CD14-positive monocyte (primary cell): ENCODE results near the gene S100A6. TPM values are rescaled to one million over a fixed set of nuclear protein-coding genes. Genes with fewer than 3 reads are reported as not detected.
A peak's percentile ranks its signal among the peaks of the same experiment; 100 is the strongest.

Experiments
- DNase-seq, 3 donors: peaks; one replicate each; pipeline ENCODE4 v3.0.0-alpha.2; 2011 to 2022
- H2AFZ ChIP-seq: 2 replicates; pipeline ENCODE4 v1.6.0; 2012; ENCODE audit warnings: mild to moderate bottlenecking, low read depth, low read length, inconsistent platforms; ENCODE audit not compliant: insufficient read depth, poor library complexity, severe bottlenecking
- H3K27ac ChIP-seq, 2 donors: 1 replicate in 1 of 2; 2 replicates in 1 of 2; pipeline ENCODE4 v1.5.1; 2012 to 2013; ENCODE audit warnings: low read length in 2 of 2, control low read depth in 1 of 2, inconsistent platforms in 1 of 2, low read depth in 1 of 2, mild to moderate bottlenecking in 1 of 2
- H3K27me3 ChIP-seq, 2 donors: one replicate each; pipeline versions ENCODE4 v1.6.0 to v1.6.1; 2011 to 2013; ENCODE audit warnings: low read length in 2 of 2; ENCODE audit not compliant: control insufficient read depth in 2 of 2, insufficient read depth in 2 of 2
- H3K36me3 ChIP-seq, 2 donors: replicated peaks in 1 of 2; 1 replicate in 1 of 2; 2 replicates in 1 of 2; pipeline versions ENCODE4 v1.5.1 to v1.6.1; 2012 to 2013; ENCODE audit warnings: low read length in 2 of 2, control low read depth in 1 of 2, inconsistent platforms in 1 of 2, mild to moderate bottlenecking in 1 of 2; ENCODE audit not compliant: insufficient read depth in 2 of 2, control insufficient read depth in 1 of 2
- H3K4me1 ChIP-seq, 2 donors: 1 replicate in 1 of 2; 2 replicates in 1 of 2; pipeline versions ENCODE4 v1.5.1 to v1.6.1; 2012 to 2013; ENCODE audit warnings: low read length in 2 of 2, control low read depth in 1 of 2, inconsistent platforms in 1 of 2, mild to moderate bottlenecking in 1 of 2, moderate library complexity in 1 of 2; ENCODE audit not compliant: insufficient read depth in 2 of 2, control insufficient read depth in 1 of 2
- H3K4me2 ChIP-seq: replicated peaks from 2 replicates; pipeline ENCODE3; 2012; ENCODE audit warnings: low read length, moderate library complexity, mild to moderate bottlenecking; ENCODE audit not compliant: poor library complexity, severe bottlenecking; ENCODE audit errors: extremely low read depth
- H3K4me3 ChIP-seq, 3 experiments: fragments of 200-600 bp in 1 of 3; sonication (generic) in 1 of 3; replicated peaks in 1 of 3; 1 replicate in 2 of 3; 2 replicates in 1 of 3; pipeline ENCODE4 v1.5.1; 2011 to 2013; ENCODE audit warnings: low read length in 3 of 3, mild to moderate bottlenecking in 3 of 3, control low read depth in 2 of 3, low read depth in 2 of 3, inconsistent platforms in 1 of 3, moderate library complexity in 1 of 3
- H3K79me2 ChIP-seq: 2 replicates; pipeline ENCODE4 v1.6.0; 2012; ENCODE audit warnings: mild to moderate bottlenecking, control low read depth, inconsistent platforms, low read length, moderate library complexity; ENCODE audit not compliant: insufficient read depth
- H3K9ac ChIP-seq: 2 replicates; pipeline ENCODE4 v1.6.0; 2017; ENCODE audit warnings: low read length, mild to moderate bottlenecking; ENCODE audit not compliant: insufficient read depth, poor library complexity, severe bottlenecking
- H3K9me3 ChIP-seq, 2 donors: replicated peaks in 1 of 2; 1 replicate in 1 of 2; 2 replicates in 1 of 2; pipeline versions ENCODE4 v1.5.1 to v1.6.1; 2012 to 2013; ENCODE audit warnings: low read length in 2 of 2, control low read depth in 1 of 2; ENCODE audit not compliant: control insufficient read depth in 1 of 2, insufficient read depth in 1 of 2
- H4K20me1 ChIP-seq: 2 replicates; pipeline ENCODE4 v1.6.0; 2012; ENCODE audit warnings: mild to moderate bottlenecking, low read length, control low read depth, moderate library complexity; ENCODE audit not compliant: insufficient read depth
- H3K27ac Mint-ChIP-seq, 7 donors: one replicate each; pipeline ENCODE4 v1.8.0; 2020; ENCODE audit warnings: mild to moderate bottlenecking in 7 of 7, mixed read lengths in 7 of 7, moderate library complexity in 6 of 7, inconsistent platforms in 2 of 7
- H3K27me3 Mint-ChIP-seq, 3 donors: one replicate each; pipeline ENCODE4 v1.8.0; 2021 to 2022; ENCODE audit warnings: low read depth in 3 of 3, mild to moderate bottlenecking in 3 of 3, mixed read lengths in 3 of 3, moderate library complexity in 3 of 3, inconsistent platforms in 1 of 3
- H3K36me3 Mint-ChIP-seq, 2 donors: one replicate each; pipeline ENCODE4 v1.8.0; 2020; ENCODE audit warnings: mixed read lengths in 2 of 2, inconsistent platforms in 1 of 2, mild to moderate bottlenecking in 1 of 2
- H3K4me1 Mint-ChIP-seq: one replicate; pipeline ENCODE4 v1.8.0; 2020; ENCODE audit warnings: mild to moderate bottlenecking, mixed read lengths
- H3K4me3 Mint-ChIP-seq, 2 donors: one replicate each; pipeline ENCODE4 v1.8.0; 2020; ENCODE audit warnings: mild to moderate bottlenecking in 2 of 2, mixed read lengths in 2 of 2, moderate library complexity in 1 of 2
- H3K9me3 Mint-ChIP-seq, 7 donors: one replicate each; pipeline ENCODE4 v1.8.0; 2020 to 2022; ENCODE audit warnings: mixed read lengths in 7 of 7, mild to moderate bottlenecking in 6 of 7, moderate library complexity in 6 of 7, inconsistent platforms in 2 of 7
- WGBS: methylation state at CpG from one replicate; pipeline ENCODE4 v1.1.5; 2013; ENCODE audit warnings: missing lambda C conversion rate; ENCODE audit not compliant: insufficient coverage; 5-methylcytosine and 5-hydroxymethylcytosine counted together
- intact Hi-C, 2 donors: fragments of 100-400 bp; cut with micrococcal nuclease; formaldehyde crosslinking; loops; one replicate each; pipeline versions ENCODE4 v1.15.0 to v1.15.1; 2023
- polyA plus RNA-seq, 3 donors: library from polyadenylated mRNA; depleted of rRNA in 1 of 3; unstranded in 2 of 3; stranded (reverse) in 1 of 3; fragments of 300-500 nt in 2 of 3; fragments of >200 nt in 1 of 3; fragmentation: Illumina TruSeq in 2 of 3; gene quantifications; 1 replicate in 2 of 3; 2 replicates in 1 of 3; pipeline ENCODE4 v1.2.3, GENCODE V29; 2012 to 2021
- TF ChIP-seq, protein P1 (sequence below): fragments of 200-600 bp; IDR thresholded peaks from one replicate; pipeline ENCODE4 v1.8.0; 2022; ENCODE audit warnings: antibody characterized with exemption, mild to moderate bottlenecking

The S100A6 gene
- polyA plus RNA-seq, 3 donors, result 1,242 to 5,004 (median 4,414) TPM

DNA sequence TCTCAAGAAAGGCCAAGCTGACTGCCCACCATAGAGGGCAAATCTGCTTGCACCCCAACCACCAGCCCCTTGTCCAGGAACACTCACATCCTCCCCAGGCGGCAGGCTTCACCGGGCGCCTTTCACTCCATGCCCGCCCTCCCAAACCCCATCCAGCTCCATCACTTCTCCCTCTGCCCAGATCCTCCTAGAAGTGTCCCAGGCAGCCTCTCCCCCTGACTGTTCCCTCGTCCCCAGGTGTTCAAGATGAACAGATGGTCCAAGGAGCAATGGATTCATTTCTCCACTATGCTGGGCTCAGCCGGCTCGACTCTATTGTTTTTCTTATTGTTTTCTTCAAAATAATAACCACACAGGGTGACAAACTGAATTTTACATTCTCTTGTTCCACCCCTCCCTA lies 22.1 kb downstream of the S100A6 start:
- intact Hi-C loops, result loop anchor here (5.0 to 10.0 kb wide), 5 partner anchors 34 to 241 kb away; partner anchors contain the start of genes S100A14 (in 1 of the 2), S100A2 (in 1 of the 2), S100A3 (in 1 of the 2) and S100A4 (in 1 of the 2)
- Histone ChIP-seq H3K4me2 (no peak overlapping the region), H3K9ac (no peak overlapping the region), H3K4me3 (no peak overlapping the region), H3K27me3 (no peaks in the 10 kb centered on the region), H2AFZ (no peak overlapping the region), H3K27ac (peak overlapping the region in 1 of 2 donors; percentile 77), H4K20me1 (no peaks in the 10 kb centered on the region), H3K79me2 (no peaks in the 10 kb centered on the region), H3K4me1 (peaks cover 61 to 68% of the 10 kb centered on the region in 2 donors), H3K9me3 (no peaks in the 10 kb centered on the region), H3K36me3 (no peaks in the 10 kb centered on the region)
- no peaks in the 10 kb centered on the region for H3K36me3 Mint-ChIP-seq
- peaks cover 0 to 6% (median 0%) of the 10 kb centered on the region in 3 donors for H3K27me3 Mint-ChIP-seq
- H3K4me1 Mint-ChIP-seq, result peaks cover 72% of the 10 kb centered on the region
- H3K4me3 Mint-ChIP-seq, result no peak overlapping the region
- TF ChIP-seq, protein P1, sequence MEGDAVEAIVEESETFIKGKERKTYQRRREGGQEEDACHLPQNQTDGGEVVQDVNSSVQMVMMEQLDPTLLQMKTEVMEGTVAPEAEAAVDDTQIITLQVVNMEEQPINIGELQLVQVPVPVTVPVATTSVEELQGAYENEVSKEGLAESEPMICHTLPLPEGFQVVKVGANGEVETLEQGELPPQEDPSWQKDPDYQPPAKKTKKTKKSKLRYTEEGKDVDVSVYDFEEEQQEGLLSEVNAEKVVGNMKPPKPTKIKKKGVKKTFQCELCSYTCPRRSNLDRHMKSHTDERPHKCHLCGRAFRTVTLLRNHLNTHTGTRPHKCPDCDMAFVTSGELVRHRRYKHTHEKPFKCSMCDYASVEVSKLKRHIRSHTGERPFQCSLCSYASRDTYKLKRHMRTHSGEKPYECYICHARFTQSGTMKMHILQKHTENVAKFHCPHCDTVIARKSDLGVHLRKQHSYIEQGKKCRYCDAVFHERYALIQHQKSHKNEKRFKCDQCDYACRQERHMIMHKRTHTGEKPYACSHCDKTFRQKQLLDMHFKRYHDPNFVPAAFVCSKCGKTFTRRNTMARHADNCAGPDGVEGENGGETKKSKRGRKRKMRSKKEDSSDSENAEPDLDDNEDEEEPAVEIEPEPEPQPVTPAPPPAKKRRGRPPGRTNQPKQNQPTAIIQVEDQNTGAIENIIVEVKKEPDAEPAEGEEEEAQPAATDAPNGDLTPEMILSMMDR, result no peak
- no peak for DNase-seq
- H3K27ac Mint-ChIP-seq, result peak overlapping the region in 2 of 7 donors; percentile 63 to 83
- H3K9me3 Mint-ChIP-seq, result no peaks in the 10 kb centered on the region
- WGBS, result 97% methylated on average over 7 of the region's 7 CpGs

DNA sequence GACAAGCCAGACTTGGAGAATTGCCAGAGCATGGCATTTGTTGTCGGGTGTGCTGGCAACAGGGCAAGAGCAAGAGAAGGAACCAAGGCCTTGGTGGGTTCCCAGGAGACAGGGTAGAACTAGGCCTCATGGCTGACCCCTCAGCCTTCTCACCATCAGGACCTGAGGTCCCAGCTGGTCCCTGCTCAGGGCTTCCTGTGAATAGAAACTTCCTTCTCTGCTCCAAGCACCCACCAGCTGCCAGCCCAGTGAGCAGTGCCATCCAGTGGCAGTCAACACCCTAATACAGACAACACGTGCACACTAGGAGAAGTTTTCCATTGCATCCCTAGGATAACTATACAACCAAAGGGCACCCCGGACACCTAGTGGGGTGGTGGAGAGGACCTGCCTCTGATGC lies 22.8 kb downstream of the S100A6 start:
- intact Hi-C loops, result loop anchor here (5.0 to 10.0 kb wide), 5 partner anchors 34 to 242 kb away; partner anchors contain the start of genes S100A14 (in 1 of the 2), S100A2 (in 1 of the 2), S100A3 (in 1 of the 2) and S100A4 (in 1 of the 2)
- no peaks in the 10 kb centered on the region for H3K9me3 ChIP-seq
- Mint-ChIP-seq H3K36me3 (no peaks in the 10 kb centered on the region), H3K4me3 (no peak overlapping the region), H3K27me3 (peaks cover 0 to 6% (median 0%) of the 10 kb centered on the region in 3 donors), H3K9me3 (no peaks in the 10 kb centered on the region), H3K27ac (peak overlapping the region in 3 of 7 donors; percentile 33 to 37 (median 36)), H3K4me1 (peaks cover 65% of the 10 kb centered on the region)
- peaks cover 55 to 62% of the 10 kb centered on the region in 2 donors for H3K4me1 ChIP-seq
- H3K79me2 ChIP-seq, result no peaks in the 10 kb centered on the region
- no peak overlapping the region for H3K9ac ChIP-seq
- no peak overlapping the region for H3K4me2 ChIP-seq
- H3K27me3 ChIP-seq, result no peaks in the 10 kb centered on the region
- H4K20me1 ChIP-seq, result no peaks in the 10 kb centered on the region
- H3K4me3 ChIP-seq, result no peak overlapping the region
- no peak overlapping the region for H2AFZ ChIP-seq
- H3K36me3 ChIP-seq, result no peaks in the 10 kb centered on the region
- TF ChIP-seq, protein P1, result no peak
- WGBS, result 22% methylated on average over 1 of the region's 3 CpGs
- peak overlapping the region in 1 of 2 donors; percentile 3 for H3K27ac ChIP-seq
- DNase-seq, result no peak
